GM18517 (cell line): ENCODE data around the gene BEGAIN.

Experiments used
- ATAC-seq: cut with Tn5 transposase; IDR thresholded peaks from one replicate; pipeline ENCODE4 v1.9.1; 2021; ENCODE audit warnings: mild to moderate bottlenecking, moderate library complexity; ENCODE audit not compliant: unreplicated experiment

BEGAIN gene

GRCh38 chr14:100587086-100587762, at the start of gene BEGAIN:
Gene BEGAIN (minus strand): TSS chr14:100587417. CDS start chr14:100587290, 127 bp downstream.
- no peak for ATAC-seq

- no peak for ATAC-seq
Observed at GRCh38 chr14:100636559-100636958, 49.3 kb upstream of the BEGAIN start.

- no peak for ATAC-seq
Observed at GRCh38 chr14:100634026-100634425, 46.8 kb upstream of the BEGAIN start.

- no peak for ATAC-seq
Observed at GRCh38 chr14:100633406-100633805, 46.2 kb upstream of the BEGAIN start.

- ATAC-seq = no peak
Observed at GRCh38 chr14:100629696-100630095, 42.5 kb upstream of the BEGAIN start.

- ATAC-seq = no peak
Observed at GRCh38 chr14:100629098-100629497, 41.9 kb upstream of the BEGAIN start.

GRCh38 chr14:100628225-100628624, 41.0 kb upstream of the BEGAIN start:
- no peak for ATAC-seq

- ATAC-seq = no peak
Observed at GRCh38 chr14:100626614-100627013, 39.4 kb upstream of the BEGAIN start.

GRCh38 chr14:100623961-100624360, 36.7 kb upstream of the BEGAIN start:
- no peak for ATAC-seq

GRCh38 chr14:100623557-100623956, 36.3 kb upstream of the BEGAIN start:
- no peak for ATAC-seq

- no peak for ATAC-seq
Observed at GRCh38 chr14:100622708-100623485, 35.7 kb upstream of the BEGAIN start.

GRCh38 chr14:100622224-100622623, 35.0 kb upstream of the BEGAIN start:
- ATAC-seq = no peak

- ATAC-seq = no peak
Observed at GRCh38 chr14:100621806-100622205, 34.6 kb upstream of the BEGAIN start.

- no peak for ATAC-seq
Observed at GRCh38 chr14:100620255-100621100, 33.3 kb upstream of the BEGAIN start.

- no peak for ATAC-seq
Observed at GRCh38 chr14:100619396-100620254, 32.4 kb upstream of the BEGAIN start.

GRCh38 chr14:100618763-100619320, 31.6 kb upstream of the BEGAIN start:
- no peak for ATAC-seq

GRCh38 chr14:100618318-100618693, 31.1 kb upstream of the BEGAIN start:
- no peak for ATAC-seq

- ATAC-seq = no peak
Observed at GRCh38 chr14:100617410-100618317, 30.4 kb upstream of the BEGAIN start.

GRCh38 chr14:100616854-100617409, 29.7 kb upstream of the BEGAIN start:
- no peak for ATAC-seq
